GM12878 (cell line): ENCODE measurements around the gene GSTA4. TPM values are rescaled to one million over a fixed set of nuclear protein-coding genes. Genes with fewer than 3 reads are reported as not detected.
"Not testable (repeated sequence)": the region's sequence is repeated elsewhere in the genome, so short reads cannot be mapped to it uniquely, and the experiment has no call there.

ENCODE experiments used
- ATAC-seq: fragments of 200-7000 bp; cut with Tn5 transposase; 3 replicates; pipeline ENCODE4 v1.9.1; 2020; ENCODE audit warnings: mild to moderate bottlenecking, moderate library complexity
- BruUV-seq: library from RNA; stranded (reverse); fragments of 400-500 nt; replicated peaks from 2 replicates; lab custom pipeline; 2021; lab: Mats Ljungman, UMichigan
- CTCF ChIA-PET: fragments of 300-600 bp; sonication (Branson Sonifier 250); formaldehyde crosslinking; extraction: SDS; loops from one replicate; lab custom pipeline; 2021; ENCODE audit warnings: inconsistent platforms; lab: Yijun Ruan, JAX
- POLR2A ChIA-PET: fragments of 350-600 bp; formaldehyde crosslinking; extraction: SDS; loops from one replicate; lab custom pipeline; 2021; ENCODE audit warnings: inconsistent platforms; lab: Charles Lee
- RAD21 ChIA-PET: fragments of 300-600 bp; sonication (Branson Sonifier 250); formaldehyde crosslinking; loops from one replicate; lab custom pipeline; 2023; ENCODE audit warnings: antibody characterized with exemption; ENCODE audit not compliant: unreplicated experiment; lab: Charles Lee
- SMC1A ChIA-PET: fragments of 300-600 bp; sonication (Branson Sonifier 250); formaldehyde crosslinking; loops from one replicate; lab custom pipeline; 2023; ENCODE audit not compliant: unreplicated experiment, uncharacterized antibody; lab: Charles Lee
- DNase-seq: peaks from one replicate; pipeline ENCODE4 v3.0.0-alpha.2; 2011; ENCODE audit warnings: low read depth, low spot score
- FAIRE-seq: peaks from 3 replicates; lab custom pipeline; 2011; peaks lifted over from hg19 to GRCh38; lab: Jason Lieb, UNC
- H2AFZ ChIP-seq: 2 replicates; pipeline ENCODE4 v1.6.0; 2011; ENCODE audit warnings: low read depth, low read length, control low read depth; ENCODE audit not compliant: control insufficient read depth
- H3K27ac ChIP-seq: 2 replicates; pipeline ENCODE4 v1.5.1; 2011; ENCODE audit warnings: control low read depth; ENCODE audit not compliant: control insufficient read depth, insufficient read depth
- H3K27me3 ChIP-seq, 2 experiments: replicated peaks in 1 of 2; 2 replicates each; pipeline versions ENCODE4 v1.6.0 to v1.6.1; 2011; ENCODE audit warnings: low read length in 1 of 2; ENCODE audit not compliant: control insufficient read depth in 2 of 2, insufficient read depth in 2 of 2
- H3K36me3 ChIP-seq, 2 experiments: 2 replicates each; pipeline ENCODE4 v1.5.1; 2011; ENCODE audit warnings: low read length in 1 of 2; ENCODE audit not compliant: control insufficient read depth in 2 of 2, insufficient read depth in 2 of 2
- H3K4me1 ChIP-seq: 2 replicates; pipeline ENCODE4 v1.6.1; 2011; ENCODE audit warnings: mild to moderate bottlenecking, low read length, moderate library complexity, mixed read lengths; ENCODE audit not compliant: control insufficient read depth, insufficient read depth
- H3K4me2 ChIP-seq: 2 replicates; pipeline ENCODE4 v1.6.0; 2011; ENCODE audit warnings: control low read depth; ENCODE audit not compliant: control insufficient read depth, insufficient read depth
- H3K4me3 ChIP-seq: fragments of 200-600 bp; sonication (generic); 2 replicates; pipeline ENCODE4 v1.5.1; 2016
- H3K79me2 ChIP-seq: 2 replicates; pipeline ENCODE4 v1.6.0; 2011; ENCODE audit warnings: low read length; ENCODE audit not compliant: control insufficient read depth, insufficient read depth
- H3K9ac ChIP-seq: 2 replicates; pipeline ENCODE4 v1.8.0; 2011; ENCODE audit warnings: low read length, control low read depth, mixed read lengths; ENCODE audit not compliant: control insufficient read depth, insufficient read depth
- H3K9me3 ChIP-seq: replicated peaks from 3 replicates; pipeline ENCODE4 v1.5.1; 2011; ENCODE audit warnings: mild to moderate bottlenecking, low read length; ENCODE audit not compliant: control insufficient read depth, insufficient read depth
- H4K20me1 ChIP-seq: 2 replicates; pipeline ENCODE4 v1.6.0; 2011; ENCODE audit not compliant: control insufficient read depth, insufficient read depth
- CEBPZ ChIP-seq: fragments of 150-350 bp; IDR thresholded peaks from 2 replicates; pipeline ENCODE4 v1.6.1; 2016; ENCODE audit warnings: low read depth, low read length
- HCFC1 ChIP-seq: fragments of 150-350 bp; IDR thresholded peaks from 2 replicates; pipeline ENCODE4 v1.6.1; 2014; ENCODE audit warnings: low read length
- IRF5 ChIP-seq: fragments of 450-650 bp; IDR thresholded peaks from 2 replicates; pipeline ENCODE4 v1.6.1; 2017; ENCODE audit warnings: borderline replicate concordance
- KDM1A ChIP-seq: fragments of 200-600 bp; sonication (generic); IDR thresholded peaks from 2 replicates; pipeline ENCODE4 v1.6.1; 2016; ENCODE audit warnings: borderline replicate concordance
- TCF7 ChIP-seq: IDR thresholded peaks from 2 replicates; pipeline ENCODE4 v1.6.1; 2014; ENCODE audit warnings: antibody characterized with exemption, borderline replicate concordance
- YBX1 ChIP-seq: fragments of 450-650 bp; IDR thresholded peaks from 2 replicates; pipeline ENCODE4 v1.6.1; 2016; ENCODE audit warnings: antibody characterized with exemption
- WGBS: methylation state at CpG from one replicate; pipeline ENCODE4 v1.1.6; 2016; ENCODE audit warnings: low lambda C conversion rate; ENCODE audit not compliant: insufficient replicate concordance, insufficient coverage; ENCODE audit errors: missing lambda C conversion rate; 5-methylcytosine and 5-hydroxymethylcytosine counted together
- in situ Hi-C: fragments of 300-500 bp; cut with MboI; formaldehyde crosslinking; loops from 9 replicates; pipeline ENCODE4 v1.14.3; 2018; ENCODE audit warnings: mixed read lengths
- intact Hi-C: fragments of 100-400 bp; cut with micrococcal nuclease; formaldehyde crosslinking; loops from one replicate; pipeline ENCODE4 v1.14.2; 2022; ENCODE audit not compliant: unreplicated experiment
- polyA plus RNA-seq, 11 experiments: library from polyadenylated mRNA; depleted of rRNA in 4 of 11; unstranded in 6 of 11; stranded (reverse) in 5 of 11; fragments of >200 nt; fragmentation: Nextera tagmentation in 4 of 11; fragmentation: Illumina TruSeq in 1 of 11; extraction: Ambion mirVana in 4 of 11; extraction: Trizol in 1 of 11; gene quantifications; 1 replicate in 1 of 11; 2 replicates in 10 of 11; pipeline versions ENCODE4 v1.2.1 to v1.2.3, GENCODE V29; 2011 to 2016; ENCODE audit warnings: inconsistent platforms in 2 of 11, missing spikeins in 2 of 11, low read depth in 1 of 11
- total RNA-seq, 4 experiments: library from RNA; depleted of rRNA in 3 of 4; stranded (reverse); fragments of >200 nt in 3 of 4; fragmentation: Illumina TruSeq in 1 of 4; extraction: Trizol in 1 of 4; gene quantifications; 2 replicates each; pipeline versions ENCODE4 v1.2.1 to v1.2.3, GENCODE V29; 2013 to 2021

The GSTA4 gene
- total and polyA plus RNA-seq, 10 of the 15 experiments (the other 5 are each of a cell fraction or from before 2014, with no cell fraction given) = 1.9 to 9.7 (median 4.4) TPM

GRCh38 chr6:53009056-53009455, 14.0 kb upstream of the GSTA4 start:
- H3K4me1 ChIP-seq = no peaks in the 10 kb centered on the region
- no peaks in the 10 kb centered on the region for H3K27me3 ChIP-seq
- H3K4me2 ChIP-seq = no peak overlapping the region
- H3K79me2 ChIP-seq = no peaks in the 10 kb centered on the region
- no peak for DNase-seq
- WGBS = 81% methylated on average over 2 of the region's 2 CpGs
- no TSS peak for BruUV-seq
- no peaks in the 10 kb centered on the region for H4K20me1 ChIP-seq
- intact Hi-C loops (no loop called here), in situ Hi-C loops (no loop called here)
- TF ChIP-seq TCF7 (no peak), IRF5 (no peak), CEBPZ (no peak), KDM1A (no peak), HCFC1 (no peak), YBX1 (no peak)
- CTCF ChIA-PET = no interaction called here
- no peak for ATAC-seq
- RAD21 ChIA-PET = no interaction called here
- no peak overlapping the region for H3K9ac ChIP-seq
- POLR2A ChIA-PET = no interaction called here
- peaks cover 2 to 7% of the 10 kb centered on the region in 2 experiments; a peak in 2 of 4 replicates for H3K36me3 ChIP-seq
- H3K27ac ChIP-seq = no peak overlapping the region
- SMC1A ChIA-PET = interaction anchor here (1.1 kb wide), 1 partner anchor 9 kb away, joined by 5 read pairs; no protein-coding TSS in a partner anchor
- no peak overlapping the region for H2AFZ ChIP-seq
- no peak for FAIRE-seq
- no peaks in the 10 kb centered on the region for H3K9me3 ChIP-seq
- H3K4me3 ChIP-seq = no peak overlapping the region

GRCh38 chr6:53008192-53008687, 13.2 kb upstream of the GSTA4 start:
- H3K36me3 ChIP-seq, H3K4me2 ChIP-seq, in situ Hi-C loops, ATAC-seq, DNase-seq, H3K4me1 ChIP-seq, H3K4me3 ChIP-seq, H3K9ac ChIP-seq, RAD21 ChIA-PET, POLR2A ChIA-PET, H3K9me3 ChIP-seq, H3K27ac ChIP-seq, H3K27me3 ChIP-seq, H4K20me1 ChIP-seq, CTCF ChIA-PET, FAIRE-seq, H3K79me2 ChIP-seq, intact Hi-C loops, BruUV-seq, H2AFZ ChIP-seq: not testable (repeated sequence)
- SMC1A ChIA-PET = interaction anchor here (1.1 kb wide), 1 partner anchor 9 kb away, joined by 5 read pairs; no protein-coding TSS in a partner anchor
- WGBS = 98% methylated on average over 4 of the region's 4 CpGs
